NB4 (cell line): ENCODE results near the gene TMEM178A.

Experiments used
- DNase-seq: peaks from one replicate; pipeline ENCODE4 v3.0.0; 2010; ENCODE audit warnings: low read depth
- H3K4me3 ChIP-seq: one replicate; pipeline ENCODE4 v1.5.1; 2011; ENCODE audit warnings: mild to moderate bottlenecking, low read depth, low read length, moderate library complexity
- MAX ChIP-seq: IDR thresholded peaks from 2 replicates; pipeline ENCODE4 v1.6.1; 2011; ENCODE audit warnings: low read depth, low read length
- MYC ChIP-seq: IDR thresholded peaks from 2 replicates; pipeline ENCODE4 v1.6.1; 2011; ENCODE audit warnings: low read depth, low read length
- POLR2A ChIP-seq: IDR thresholded peaks from 2 replicates; pipeline ENCODE4 v1.6.1; 2011; ENCODE audit warnings: mild to moderate bottlenecking; ENCODE audit not compliant: insufficient read length; ENCODE audit errors: extremely low read depth
- TF ChIP-seq, protein P1 (sequence below): IDR thresholded peaks from one replicate; pipeline ENCODE4 v1.5.1; 2012; ENCODE audit warnings: low read depth, low read length

TMEM178A gene

GRCh38 chr2:39641635-39642034 lies 24.1 kb upstream of the TMEM178A start:
- DNase-seq: no peak
- H3K4me3 ChIP-seq: no peak overlapping the region
- TF ChIP-seq MAX (no peak), MYC (no peak), POLR2A (no peak)
- TF ChIP-seq, protein P1, sequence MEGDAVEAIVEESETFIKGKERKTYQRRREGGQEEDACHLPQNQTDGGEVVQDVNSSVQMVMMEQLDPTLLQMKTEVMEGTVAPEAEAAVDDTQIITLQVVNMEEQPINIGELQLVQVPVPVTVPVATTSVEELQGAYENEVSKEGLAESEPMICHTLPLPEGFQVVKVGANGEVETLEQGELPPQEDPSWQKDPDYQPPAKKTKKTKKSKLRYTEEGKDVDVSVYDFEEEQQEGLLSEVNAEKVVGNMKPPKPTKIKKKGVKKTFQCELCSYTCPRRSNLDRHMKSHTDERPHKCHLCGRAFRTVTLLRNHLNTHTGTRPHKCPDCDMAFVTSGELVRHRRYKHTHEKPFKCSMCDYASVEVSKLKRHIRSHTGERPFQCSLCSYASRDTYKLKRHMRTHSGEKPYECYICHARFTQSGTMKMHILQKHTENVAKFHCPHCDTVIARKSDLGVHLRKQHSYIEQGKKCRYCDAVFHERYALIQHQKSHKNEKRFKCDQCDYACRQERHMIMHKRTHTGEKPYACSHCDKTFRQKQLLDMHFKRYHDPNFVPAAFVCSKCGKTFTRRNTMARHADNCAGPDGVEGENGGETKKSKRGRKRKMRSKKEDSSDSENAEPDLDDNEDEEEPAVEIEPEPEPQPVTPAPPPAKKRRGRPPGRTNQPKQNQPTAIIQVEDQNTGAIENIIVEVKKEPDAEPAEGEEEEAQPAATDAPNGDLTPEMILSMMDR: no peak

- DNase-seq: no peak
Observed at GRCh38 chr2:39642051-39642718, 23.5 kb upstream of the TMEM178A start.

GRCh38 chr2:39645826-39646225 lies 19.9 kb upstream of the TMEM178A start:
- no peak for DNase-seq
- H3K4me3 ChIP-seq: no peak overlapping the region
- TF ChIP-seq MYC (no peak), MAX (no peak)
- TF ChIP-seq, protein P1: no peak

More at GRCh38 chr2:39642051-39642718, 23.5 kb upstream of the TMEM178A start:
- TF ChIP-seq MAX (no peak), MYC (no peak), POLR2A (no peak)
- TF ChIP-seq, protein P1: no peak
- H3K4me3 ChIP-seq: no peak overlapping the region

GRCh38 chr2:39646267-39646666 lies 19.4 kb upstream of the TMEM178A start:
- H3K4me3 ChIP-seq: no peak overlapping the region
- DNase-seq: no peak
- TF ChIP-seq MYC (no peak), MAX (no peak), POLR2A (no peak)
- TF ChIP-seq, protein P1: no peak

GRCh38 chr2:39647104-39647765 lies 18.5 kb upstream of the TMEM178A start:
- no peak overlapping the region for H3K4me3 ChIP-seq
- TF ChIP-seq, protein P1: no peak
- TF ChIP-seq MAX (no peak), POLR2A (no peak), MYC (no peak)
- no peak for DNase-seq
